ENCODE data around the gene CCDC8.

DNA sequence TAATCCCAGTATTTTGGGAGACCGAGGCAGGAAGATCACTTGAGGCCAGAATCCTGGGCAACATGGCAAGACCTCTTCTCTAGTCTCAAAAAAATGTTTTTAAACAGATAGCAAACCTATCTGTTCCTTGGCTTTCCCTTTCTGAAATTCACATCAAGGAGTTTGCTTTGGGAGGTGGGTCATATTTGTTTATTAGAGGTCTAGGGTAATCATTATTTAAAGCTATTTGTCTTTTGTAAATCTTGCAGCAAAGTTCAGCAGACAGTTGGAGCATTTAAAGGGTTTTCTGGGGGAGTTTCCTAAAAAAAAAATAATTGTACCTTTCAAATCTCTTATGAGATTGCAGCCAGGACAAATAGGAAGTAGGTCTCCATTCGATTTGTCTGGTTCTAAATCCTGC, 49.0 kb downstream of the CCDC8 start:
- TF ChIP-seq, protein P1, sequence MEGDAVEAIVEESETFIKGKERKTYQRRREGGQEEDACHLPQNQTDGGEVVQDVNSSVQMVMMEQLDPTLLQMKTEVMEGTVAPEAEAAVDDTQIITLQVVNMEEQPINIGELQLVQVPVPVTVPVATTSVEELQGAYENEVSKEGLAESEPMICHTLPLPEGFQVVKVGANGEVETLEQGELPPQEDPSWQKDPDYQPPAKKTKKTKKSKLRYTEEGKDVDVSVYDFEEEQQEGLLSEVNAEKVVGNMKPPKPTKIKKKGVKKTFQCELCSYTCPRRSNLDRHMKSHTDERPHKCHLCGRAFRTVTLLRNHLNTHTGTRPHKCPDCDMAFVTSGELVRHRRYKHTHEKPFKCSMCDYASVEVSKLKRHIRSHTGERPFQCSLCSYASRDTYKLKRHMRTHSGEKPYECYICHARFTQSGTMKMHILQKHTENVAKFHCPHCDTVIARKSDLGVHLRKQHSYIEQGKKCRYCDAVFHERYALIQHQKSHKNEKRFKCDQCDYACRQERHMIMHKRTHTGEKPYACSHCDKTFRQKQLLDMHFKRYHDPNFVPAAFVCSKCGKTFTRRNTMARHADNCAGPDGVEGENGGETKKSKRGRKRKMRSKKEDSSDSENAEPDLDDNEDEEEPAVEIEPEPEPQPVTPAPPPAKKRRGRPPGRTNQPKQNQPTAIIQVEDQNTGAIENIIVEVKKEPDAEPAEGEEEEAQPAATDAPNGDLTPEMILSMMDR (IDR thresholded peaks at IDR 0.05; ENCODE audit: poor library complexity, severe bottlenecking) = no peak
- TF ChIP-seq RAD21 (conservative IDR thresholded peaks at IDR 0.05) = no peak
- no peak for TF ChIP-seq EZH2 (IDR thresholded peaks at IDR 0.05; ENCODE audit: borderline replicate concordance, insufficient read depth, low read length, poor library complexity, severe bottlenecking)
- TF ChIP-seq POLR2AphosphoS5 (IDR thresholded peaks at IDR 0.05) = no peak

Measured in neural cell (in vitro differentiated cells).